ENCODE results near the gene GALM.
"Not testable (repeated sequence)": the region's sequence is repeated elsewhere in the genome, so short reads cannot be mapped to it uniquely, and the experiment has no call there.

GALM gene

DNA sequence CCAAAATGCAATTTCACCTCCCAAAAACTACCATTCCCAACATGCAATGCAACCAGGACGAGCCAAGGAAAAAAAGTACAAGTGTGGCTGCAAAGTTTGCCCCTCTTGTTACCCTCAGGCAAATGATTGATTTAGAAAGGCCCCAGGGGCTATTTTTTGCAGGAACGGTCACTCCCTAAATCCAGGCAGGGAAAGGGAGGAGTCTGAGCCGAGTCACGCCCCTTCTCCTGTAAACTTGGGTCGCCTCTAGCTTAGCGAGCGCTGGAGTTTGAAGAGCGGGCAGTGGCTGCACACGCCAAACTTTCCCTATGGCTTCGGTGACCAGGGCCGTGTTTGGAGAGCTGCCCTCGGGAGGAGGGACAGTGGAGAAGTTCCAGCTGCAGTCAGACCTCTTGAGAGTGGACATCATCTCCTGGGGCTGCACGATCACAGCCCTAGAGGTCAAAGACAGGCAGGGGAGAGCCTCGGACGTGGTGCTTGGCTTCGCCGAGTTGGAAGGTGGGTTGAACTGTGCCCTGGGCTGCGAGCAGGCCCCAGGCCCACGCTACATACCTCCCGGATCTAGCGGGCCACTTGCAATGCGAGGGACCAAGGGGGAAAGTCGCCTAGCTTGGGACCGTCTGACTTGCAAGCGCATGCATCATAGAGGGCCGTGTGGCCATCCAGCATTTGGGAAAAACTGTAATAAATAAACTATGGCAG lies at the start of gene GALM:
Gene GALM (plus strand): TSS at position 261 of the 702 bp plus-strand sequence. CDS start 48 bp downstream, at position 309.
- peak; percentile 81 for DNase-seq
- in situ Hi-C loops (cut with MboI; ENCODE audit: low pct_unique_long_range_greater_than_20kb, low sequenced_read_pairs): no loop called here

DNA sequence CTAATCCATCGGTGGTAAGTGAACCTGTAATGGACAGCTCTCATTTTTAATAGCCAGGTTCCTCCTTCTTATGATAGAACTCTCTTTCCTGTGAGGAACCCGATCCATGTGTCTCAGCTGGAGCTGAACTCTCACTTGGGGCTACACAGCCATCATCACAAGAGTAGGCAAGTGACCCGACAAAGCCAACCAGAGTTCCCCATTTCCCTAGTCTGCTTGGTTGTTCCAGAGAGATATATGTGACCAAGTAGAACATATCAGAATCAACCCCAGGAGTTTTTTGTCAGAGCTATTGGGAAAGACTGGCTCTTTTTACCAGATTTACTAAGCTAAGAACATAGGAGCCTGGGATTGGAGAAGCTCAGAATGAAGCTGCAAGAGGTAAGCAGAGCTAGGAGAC lies 48.6 kb upstream of the GALM start:
- in situ Hi-C loops (cut with MboI; ENCODE audit: low pct_unique_long_range_greater_than_20kb, low sequenced_read_pairs): no loop called here
- DNase-seq: no peak

DNA sequence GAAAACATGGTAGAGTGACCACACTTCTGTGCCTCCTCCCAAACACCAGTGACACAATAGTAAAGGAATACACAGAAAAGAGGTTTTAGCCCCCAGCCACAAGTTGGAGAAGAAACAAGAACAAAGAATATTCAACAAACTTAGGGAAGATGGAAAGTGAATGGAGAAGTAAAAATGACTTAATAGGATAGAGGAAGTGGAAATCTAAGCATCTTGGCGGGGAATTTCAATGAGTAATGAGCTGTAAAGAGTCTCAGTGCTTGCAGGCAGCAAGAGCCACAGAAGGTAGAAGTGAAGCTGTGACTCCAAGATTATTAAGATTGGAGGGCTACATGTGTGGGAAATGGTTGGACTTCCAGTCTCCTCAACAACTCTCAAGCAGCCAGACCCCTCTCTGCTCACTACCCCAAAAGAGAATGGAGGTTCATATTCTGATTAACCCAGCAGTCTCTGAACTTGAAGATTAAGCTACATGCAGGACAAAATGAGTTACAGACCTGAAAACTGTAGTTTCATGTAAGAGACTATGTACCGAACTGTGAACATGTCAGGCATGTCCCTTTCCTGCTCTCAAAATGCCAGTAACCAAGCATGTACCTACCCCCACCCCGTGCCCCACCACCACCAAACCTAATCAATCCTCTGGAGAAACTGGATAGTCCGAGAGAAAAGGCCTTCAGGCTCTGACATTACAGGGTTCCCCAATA lies 46.3 kb upstream of the GALM start:
- in situ Hi-C loops (cut with MboI; ENCODE audit: low pct_unique_long_range_greater_than_20kb, low sequenced_read_pairs): no loop called here
- DNase-seq: peak; percentile 72

DNA sequence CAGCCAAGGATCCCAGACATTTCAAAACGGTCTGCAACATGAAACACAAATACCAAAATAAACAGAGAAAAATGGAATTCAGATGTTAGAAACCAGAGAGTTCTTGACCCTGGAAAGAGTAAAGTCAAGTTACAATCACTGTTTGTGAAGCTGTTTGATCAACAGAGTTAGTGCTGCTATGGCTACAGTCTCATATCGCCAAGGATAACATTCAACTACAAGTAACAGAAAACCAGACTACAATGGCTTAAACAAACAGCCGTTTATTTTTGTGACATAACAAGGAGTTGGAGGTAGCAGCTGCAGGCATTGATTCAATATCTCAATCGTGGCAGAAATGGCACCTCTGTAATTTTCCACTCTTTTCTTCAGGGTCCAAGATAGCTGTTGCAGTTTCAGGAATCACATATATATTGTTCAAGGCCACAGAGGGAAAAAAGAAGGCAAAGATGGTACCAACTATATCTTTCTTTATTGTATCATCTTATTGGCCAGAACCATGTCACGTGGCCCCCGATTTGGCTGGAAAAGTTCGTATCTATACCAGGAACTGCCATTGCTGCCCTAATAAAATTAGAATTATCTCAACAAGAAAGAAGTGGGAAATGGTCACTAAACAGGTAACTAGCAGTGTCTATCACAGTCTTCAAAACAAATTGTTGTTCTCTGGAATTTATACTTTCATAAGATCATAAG lies 45.5 kb upstream of the GALM start:
- in situ Hi-C loops (cut with MboI; ENCODE audit: low pct_unique_long_range_greater_than_20kb, low sequenced_read_pairs): no loop called here
- no peak for DNase-seq

DNA sequence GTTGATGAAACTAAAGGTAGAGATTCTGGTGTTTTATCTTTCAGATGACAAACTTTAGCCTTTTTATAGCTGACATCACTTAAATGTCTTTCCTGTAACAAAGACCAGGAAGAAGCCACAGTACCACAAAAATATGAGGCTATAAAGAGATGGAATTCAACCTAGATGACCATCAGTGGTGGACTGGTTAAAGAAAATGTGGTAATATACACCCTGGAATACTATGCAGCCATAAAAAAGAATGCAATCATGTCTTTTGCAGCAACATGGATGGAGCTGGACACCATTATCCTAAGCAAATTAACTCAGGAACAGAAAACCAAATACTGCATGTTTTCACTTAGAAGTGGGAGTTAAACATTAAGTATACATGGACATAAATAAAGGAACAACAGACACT lies 44.9 kb upstream of the GALM start:
- in situ Hi-C loops (cut with MboI; ENCODE audit: low pct_unique_long_range_greater_than_20kb, low sequenced_read_pairs): no loop called here
- DNase-seq: no peak

DNA sequence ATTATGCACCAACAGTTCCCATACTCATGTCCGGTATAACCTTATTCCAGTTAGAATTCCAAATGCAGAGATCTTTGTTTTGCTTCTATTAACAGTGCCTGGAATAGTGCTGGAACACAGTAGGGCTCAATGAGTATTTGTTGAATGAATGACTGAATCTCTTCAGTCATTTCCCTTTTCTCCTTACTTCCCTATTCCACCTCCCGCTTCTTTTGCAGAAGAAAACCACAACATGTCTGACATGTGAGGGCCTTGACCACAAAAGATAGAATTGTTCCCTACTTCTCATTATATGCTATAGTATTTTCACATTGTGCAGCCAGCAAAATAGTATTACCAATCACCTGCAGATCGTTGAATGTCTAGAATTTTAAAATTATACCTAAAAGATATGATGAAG lies 43.7 kb upstream of the GALM start:
- DNase-seq: peak; percentile 92
- in situ Hi-C loops (cut with MboI; ENCODE audit: low pct_unique_long_range_greater_than_20kb, low sequenced_read_pairs): no loop called here

DNA sequence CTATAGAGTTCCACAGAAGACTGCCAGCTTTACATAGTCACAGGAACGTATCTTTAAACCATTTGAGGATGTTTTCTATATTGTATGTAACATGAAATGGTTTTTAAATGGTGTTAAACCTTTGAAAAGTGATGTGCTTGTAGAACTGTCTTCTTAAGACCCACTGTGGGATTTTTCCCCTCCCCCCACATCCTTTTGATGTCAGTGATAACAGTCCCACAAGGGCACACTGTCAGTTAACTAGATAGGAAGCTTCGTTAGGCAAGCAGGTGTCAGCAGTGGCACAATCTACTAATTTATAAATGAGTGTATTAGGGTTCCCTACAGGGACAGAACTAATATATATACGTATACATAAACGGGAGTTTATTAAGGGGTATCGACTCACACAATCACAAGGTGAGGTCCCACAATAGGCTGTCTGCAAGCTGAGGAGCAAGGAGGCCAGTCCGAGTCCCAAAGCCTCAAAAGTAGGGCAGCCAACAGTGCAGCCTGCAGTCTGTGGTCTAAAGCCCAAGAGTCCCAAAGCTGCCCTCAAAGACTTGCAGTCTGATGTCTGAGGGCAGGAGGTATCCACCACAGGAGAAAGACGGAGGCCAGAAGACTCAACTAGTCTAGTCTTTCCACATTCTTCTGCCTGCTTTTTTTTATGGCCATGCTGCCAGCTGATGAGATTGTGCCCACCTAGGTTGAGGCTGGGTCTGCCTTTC lies 39.4 kb upstream of the GALM start:
- in situ Hi-C loops (cut with MboI; ENCODE audit: low pct_unique_long_range_greater_than_20kb, low sequenced_read_pairs): no loop called here
- no peak for DNase-seq

DNA sequence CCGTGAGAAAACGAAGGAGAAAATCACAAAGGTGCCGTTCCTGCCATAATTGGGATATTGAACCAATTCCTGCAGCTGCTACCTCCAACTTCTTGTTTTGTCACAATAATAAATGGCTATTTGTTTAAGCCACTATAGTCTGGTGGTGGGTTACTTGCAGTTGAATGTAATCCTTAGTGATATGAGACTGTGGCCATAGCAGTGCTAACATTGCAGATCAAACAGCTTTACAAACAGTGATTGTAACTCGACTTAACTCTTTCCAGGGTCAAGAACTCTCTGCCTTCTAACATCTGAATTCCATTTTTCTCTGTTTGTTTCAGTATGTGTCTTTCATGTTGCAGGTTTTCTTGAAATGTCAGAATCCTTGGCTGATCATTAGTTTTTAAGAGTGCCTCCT lies 38.5 kb upstream of the GALM start:
- DNase-seq: no peak
- in situ Hi-C loops (cut with MboI; ENCODE audit: low pct_unique_long_range_greater_than_20kb, low sequenced_read_pairs): no loop called here

DNA sequence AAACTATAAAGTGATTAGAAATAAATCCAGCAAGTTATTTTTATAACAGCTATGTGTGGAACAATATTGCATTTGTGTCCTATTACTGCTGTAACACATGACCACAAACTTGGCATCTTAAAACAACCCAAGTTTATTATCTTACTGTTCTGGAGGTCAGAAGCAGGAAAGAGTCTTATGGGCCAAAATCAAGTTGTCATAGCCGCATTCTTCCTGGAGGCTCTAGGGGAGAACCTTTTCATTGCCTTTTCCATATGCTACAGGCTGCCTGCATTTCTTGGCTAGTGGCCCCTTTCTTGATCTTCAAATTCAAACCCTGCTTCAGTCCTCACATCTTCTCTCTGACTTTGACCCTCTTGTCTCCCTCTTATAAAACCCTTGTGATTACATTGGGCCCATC lies 36.2 kb upstream of the GALM start:
- DNase-seq: no peak

DNA sequence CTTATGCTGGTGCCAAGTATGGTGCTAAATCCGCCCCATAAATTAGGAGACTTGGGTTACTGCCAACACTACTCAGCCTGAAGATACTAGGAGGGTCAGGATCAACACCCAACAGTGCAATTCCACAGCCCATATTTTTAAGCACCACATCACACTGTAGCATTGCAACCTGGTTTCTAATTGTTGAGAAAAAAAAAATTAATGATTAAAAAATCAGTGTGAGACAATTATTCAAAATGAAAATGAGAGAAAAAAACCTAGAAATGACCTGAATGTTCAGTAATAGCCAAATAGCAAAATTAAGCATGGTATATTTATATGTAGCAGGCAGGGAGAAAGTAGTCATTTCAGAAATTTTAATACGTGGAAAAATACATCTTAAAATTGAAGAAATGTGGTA lies 33.9 kb upstream of the GALM start:
- in situ Hi-C loops (cut with MboI; ENCODE audit: low pct_unique_long_range_greater_than_20kb, low sequenced_read_pairs): no loop called here
- no peak for DNase-seq

More for the DNA sequence above, 36.2 kb upstream of the GALM start:
- in situ Hi-C loops (cut with MboI; ENCODE audit: low pct_unique_long_range_greater_than_20kb, low sequenced_read_pairs): no loop called here

DNA sequence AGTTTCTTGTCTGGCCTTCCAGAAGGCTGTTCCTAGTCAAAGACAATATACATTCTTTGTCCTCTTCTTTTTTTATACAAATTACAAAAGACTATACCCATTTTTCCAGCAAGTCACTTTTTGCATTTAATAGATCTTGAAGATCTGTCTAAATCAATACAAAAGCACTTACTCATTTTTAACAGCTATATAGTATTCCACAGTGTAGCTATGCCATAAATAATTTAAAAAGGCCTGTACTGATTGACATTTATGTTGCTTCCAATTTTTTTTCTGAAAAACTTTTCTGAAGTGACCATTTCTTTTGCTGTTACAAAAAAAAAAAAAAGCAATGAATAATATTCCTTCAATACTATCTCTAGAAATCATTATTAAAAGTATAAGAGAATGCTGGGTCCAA lies 32.9 kb upstream of the GALM start:
- in situ Hi-C loops (cut with MboI; ENCODE audit: low pct_unique_long_range_greater_than_20kb, low sequenced_read_pairs): no loop called here
- DNase-seq: no peak

DNA sequence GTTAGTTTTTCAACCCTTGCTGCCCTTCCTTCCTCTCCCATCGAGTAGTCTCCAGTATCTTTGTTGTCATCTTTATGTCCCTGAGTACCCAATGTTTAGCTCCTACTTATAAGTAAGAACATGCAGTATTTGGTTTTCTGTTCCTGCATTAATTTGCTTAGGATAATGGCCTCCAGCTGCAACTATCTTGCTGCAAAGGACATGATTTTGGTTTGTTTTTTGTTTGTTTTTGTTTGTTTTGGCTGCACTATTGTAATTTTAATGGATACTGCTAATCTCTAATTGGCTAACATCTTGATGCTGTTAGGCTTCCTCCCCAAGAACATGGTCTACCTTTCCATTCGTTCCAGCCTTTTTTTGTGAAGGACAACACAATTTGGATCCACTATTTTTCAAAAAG lies 32.0 kb upstream of the GALM start:
- in situ Hi-C loops (cut with MboI; ENCODE audit: low pct_unique_long_range_greater_than_20kb, low sequenced_read_pairs): no loop called here
- no peak for DNase-seq

DNA sequence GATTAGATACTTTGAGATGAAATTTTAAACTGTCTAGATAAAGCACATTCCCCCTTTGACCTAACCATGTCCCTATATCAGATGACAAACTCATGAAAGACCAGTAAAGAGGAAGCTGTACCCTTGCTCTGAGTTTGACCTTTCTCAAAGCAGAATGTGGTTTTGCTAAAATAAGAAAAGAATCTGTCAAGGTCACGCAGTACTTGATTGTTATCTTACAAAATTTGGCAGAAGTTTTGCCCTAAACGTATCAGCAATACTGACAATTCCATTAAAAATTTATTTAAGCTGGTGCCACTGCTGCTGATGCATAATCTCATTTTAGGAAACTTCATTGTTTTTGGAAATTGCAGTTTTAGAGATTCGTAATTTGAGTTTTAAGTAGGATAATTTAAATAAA lies 31.2 kb upstream of the GALM start:
- in situ Hi-C loops (cut with MboI; ENCODE audit: low pct_unique_long_range_greater_than_20kb, low sequenced_read_pairs): no loop called here

DNA sequence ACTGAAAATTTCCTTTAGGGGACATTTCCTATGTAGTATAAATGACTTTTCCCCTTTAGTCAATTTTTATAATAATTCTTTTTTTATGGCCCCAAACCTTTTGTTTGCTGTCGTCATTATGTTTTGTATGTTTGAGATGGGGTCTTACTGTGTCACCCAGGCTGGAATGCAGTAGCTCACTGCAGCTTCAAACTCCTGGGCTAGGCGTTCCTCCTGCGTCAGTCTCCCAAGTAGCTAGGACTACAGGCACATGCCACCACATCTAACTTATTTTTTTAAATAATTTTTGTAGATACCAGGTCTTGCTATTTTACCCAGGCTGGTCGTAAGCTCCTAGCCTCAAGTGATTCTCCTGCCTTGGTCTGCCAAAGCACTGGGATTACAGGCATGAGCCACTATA lies 30.8 kb upstream of the GALM start:
- in situ Hi-C loops (cut with MboI; ENCODE audit: low pct_unique_long_range_greater_than_20kb, low sequenced_read_pairs): no loop called here
- DNase-seq: no peak

More for the DNA sequence above, 31.2 kb upstream of the GALM start:
- DNase-seq: peak; percentile 83

DNA sequence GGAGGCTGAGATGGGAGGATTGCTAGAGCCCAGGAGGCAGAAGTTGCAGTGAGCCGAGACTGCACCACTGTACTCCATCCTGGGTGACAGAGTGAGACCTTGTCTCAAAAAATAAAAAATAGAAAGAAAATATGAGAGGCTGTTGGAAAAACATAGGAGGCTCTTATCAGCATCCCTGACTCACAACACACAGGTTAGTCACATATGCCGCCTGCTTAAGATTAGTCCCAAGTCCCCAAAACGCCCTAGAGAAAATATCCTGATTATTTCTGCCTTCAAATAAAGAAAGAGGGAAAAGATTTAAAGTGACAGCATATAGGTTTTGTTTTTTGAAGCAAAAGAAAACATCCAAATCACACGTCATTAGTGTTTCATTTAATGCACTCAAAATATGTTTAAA lies 29.8 kb upstream of the GALM start:
- DNase-seq: no peak
- in situ Hi-C loops (cut with MboI; ENCODE audit: low pct_unique_long_range_greater_than_20kb, low sequenced_read_pairs): no loop called here

DNA sequence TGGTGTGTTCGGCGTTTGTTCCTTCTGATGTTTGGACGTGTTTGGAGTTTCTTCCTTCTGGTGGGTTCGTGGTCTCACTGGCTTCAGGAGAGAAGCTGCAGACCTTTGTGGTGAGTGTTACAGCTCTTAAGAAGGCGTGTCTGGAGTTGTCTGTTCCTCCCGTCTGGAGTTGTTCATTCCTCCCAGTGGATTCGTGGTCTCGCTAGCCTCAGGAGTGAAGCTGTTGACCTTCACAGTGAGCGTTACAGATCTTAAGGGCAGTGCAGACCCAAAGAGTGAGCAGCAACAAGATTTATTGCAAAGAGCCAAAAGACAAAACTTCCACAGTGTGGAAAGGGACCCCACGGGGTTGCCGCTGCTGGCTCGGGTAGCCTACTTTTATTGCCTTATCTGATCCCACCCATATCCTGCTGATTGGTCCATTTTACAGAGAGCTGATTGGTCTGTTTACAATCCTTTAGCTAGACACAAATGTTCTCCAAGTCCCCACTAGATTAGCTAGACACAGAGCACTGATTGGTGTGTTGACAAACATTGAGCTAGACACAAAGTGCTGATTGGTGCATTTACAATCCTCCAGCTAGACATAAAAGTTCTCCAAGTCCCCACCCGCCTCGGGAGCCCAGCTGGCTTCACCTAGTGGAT lies 23.4 kb upstream of the GALM start:
- in situ Hi-C loops (cut with MboI; ENCODE audit: low pct_unique_long_range_greater_than_20kb, low sequenced_read_pairs); DNase-seq: not testable (repeated sequence)

DNA sequence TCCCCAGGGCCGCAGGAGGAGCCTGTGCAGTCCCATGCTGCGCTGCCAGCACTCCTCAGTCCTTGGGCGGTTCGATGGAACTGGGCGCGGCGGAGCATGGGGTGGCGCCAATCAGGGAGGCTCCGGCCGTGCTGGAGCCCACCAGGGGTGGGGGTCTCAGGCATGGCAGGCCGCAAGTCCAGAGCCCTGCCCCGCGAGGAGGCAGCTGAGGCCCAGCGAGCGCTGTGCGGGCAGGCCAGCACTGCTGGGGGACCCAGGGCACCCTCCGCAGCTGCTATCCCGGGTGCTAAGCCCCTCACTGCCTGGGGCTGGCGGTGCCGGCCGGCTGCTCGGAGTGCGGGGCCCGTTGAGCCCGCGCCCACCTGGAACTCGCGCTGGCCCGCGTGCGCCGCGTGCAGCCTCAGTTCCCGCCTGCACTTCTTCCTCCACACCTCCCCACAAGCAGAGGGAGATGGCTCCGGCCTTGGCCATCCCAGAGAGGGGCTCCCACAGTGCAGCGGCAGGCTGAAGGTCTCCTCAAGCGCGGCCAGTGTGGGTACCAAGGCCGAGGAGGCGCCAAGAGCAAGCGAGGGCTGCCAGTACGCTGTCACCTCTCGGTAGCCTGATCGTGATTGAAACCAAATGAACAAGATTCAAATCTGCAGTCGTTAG lies 22.8 kb upstream of the GALM start:
- in situ Hi-C loops (cut with MboI; ENCODE audit: low pct_unique_long_range_greater_than_20kb, low sequenced_read_pairs): no loop called here

DNA sequence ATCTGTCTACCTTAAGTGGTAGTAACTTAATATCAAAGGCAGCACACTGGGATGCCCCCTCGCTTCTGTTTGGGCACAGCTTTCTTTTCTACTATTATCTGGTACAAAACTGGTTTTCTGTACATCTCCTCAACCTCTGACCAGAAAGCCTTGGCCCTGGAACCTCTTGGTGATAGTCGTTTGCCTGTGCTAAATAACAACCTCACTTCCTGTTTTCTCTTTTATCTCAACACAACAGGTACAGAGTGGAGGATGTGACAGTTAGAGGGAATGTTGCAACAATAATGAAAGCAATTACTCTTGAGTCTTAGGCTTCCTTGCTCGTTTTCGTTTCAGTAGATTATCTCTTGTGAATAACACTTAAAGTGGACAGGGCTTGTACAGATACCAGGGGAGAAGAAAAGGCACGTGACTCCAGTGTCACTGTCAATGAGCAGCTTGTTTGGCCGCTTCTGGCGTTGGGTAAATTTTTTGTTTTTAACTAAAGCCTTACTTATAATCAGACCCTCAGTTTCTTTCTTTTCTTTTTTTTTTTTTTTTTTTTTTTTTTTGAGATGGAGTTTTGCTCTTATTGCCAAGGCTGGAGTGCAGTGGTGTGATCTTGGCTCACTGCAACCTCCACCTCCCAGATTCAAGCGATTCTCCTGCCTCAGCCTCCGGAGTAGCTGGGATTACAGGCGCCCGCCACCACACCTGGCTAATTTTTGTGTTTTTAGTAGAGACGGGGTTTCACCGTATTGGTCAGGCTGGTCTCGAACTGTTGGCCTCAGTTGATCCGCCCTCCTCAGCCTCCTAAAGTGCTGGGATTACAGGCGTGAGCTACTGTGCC lies 22.0 kb upstream of the GALM start:
- in situ Hi-C loops (cut with MboI; ENCODE audit: low pct_unique_long_range_greater_than_20kb, low sequenced_read_pairs): not testable (repeated sequence)
- peak; percentile 89 for DNase-seq

More for the DNA sequence above, 22.8 kb upstream of the GALM start:
- DNase-seq: no peak

Measured in KBM-7 (cell line).